Transverse colon (tissue), 4 donors: Measurements from ENCODE around the gene EIF5B.

Experiments
- POLR2A ChIP-seq: fragments of 450-650 bp; IDR thresholded peaks from one replicate; pipeline ENCODE4 v1.6.1; 2016; ENCODE audit warnings: antibody characterized with exemption, mild to moderate bottlenecking, moderate library complexity
- POLR2AphosphoS5 ChIP-seq, 3 donors: sonication (generic); formaldehyde crosslinking; IDR thresholded peaks; one replicate each; pipeline ENCODE4 v1.6.1; 2016; ENCODE audit warnings: antibody characterized with exemption in 3 of 3
- TF ChIP-seq, protein P1 (sequence below), 5 experiments: fragments of 200-600 bp in 3 of 5; fragments of 450-650 bp in 2 of 5; sonication (generic) in 3 of 5; IDR thresholded peaks; 1 replicate in 2 of 5; 2 replicates in 3 of 5; pipeline ENCODE4 v1.5.1; 2016 to 2017; ENCODE audit warnings: antibody characterized with exemption in 5 of 5, inconsistent platforms in 3 of 5, mild to moderate bottlenecking in 2 of 5, moderate library complexity in 1 of 5

DNA sequence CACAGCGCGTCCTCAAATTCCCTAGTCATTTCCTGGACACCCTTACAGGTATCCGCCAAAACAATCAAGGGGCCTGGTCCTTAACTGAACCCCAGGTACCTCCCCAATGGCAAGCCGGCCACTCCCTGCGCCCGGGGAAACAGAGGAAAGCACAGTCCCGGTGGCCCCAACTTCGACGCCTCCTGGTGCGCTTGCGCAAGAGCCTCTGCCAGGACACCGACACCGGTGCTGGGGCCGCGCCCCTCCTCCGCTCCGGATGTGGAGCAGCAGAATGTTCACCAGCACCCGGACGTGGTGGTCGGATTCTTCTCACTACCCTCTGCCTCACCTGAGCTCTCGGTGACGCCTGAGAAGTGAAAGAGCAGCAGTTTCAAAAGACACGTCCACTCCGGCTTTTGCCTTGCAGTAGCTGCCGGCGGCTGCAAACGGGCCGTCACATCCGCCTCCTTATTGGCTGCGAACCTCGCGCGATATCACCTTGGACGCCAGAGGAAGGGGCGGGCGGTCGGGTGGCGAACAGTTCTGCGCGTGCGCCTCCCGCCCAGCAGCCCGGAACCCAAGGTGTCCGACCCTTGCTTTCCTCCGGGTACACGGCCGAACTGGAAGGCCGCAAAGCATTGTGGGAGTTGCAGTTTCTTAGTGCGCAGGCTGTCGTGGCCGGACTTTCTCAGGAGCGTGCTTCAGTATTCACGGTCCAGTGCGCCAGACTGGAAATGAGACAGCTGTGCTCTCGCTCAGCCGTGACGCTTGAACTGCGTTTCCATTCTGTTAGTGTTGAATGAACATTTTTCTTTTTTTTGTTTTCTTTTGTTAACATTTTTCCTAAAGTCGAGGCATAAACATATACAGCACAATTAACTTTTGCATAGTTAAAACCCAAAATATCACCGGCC, 1.0 kb upstream of the EIF5B start, which contains the start of gene TXNDC9:
- TF ChIP-seq, protein P1, sequence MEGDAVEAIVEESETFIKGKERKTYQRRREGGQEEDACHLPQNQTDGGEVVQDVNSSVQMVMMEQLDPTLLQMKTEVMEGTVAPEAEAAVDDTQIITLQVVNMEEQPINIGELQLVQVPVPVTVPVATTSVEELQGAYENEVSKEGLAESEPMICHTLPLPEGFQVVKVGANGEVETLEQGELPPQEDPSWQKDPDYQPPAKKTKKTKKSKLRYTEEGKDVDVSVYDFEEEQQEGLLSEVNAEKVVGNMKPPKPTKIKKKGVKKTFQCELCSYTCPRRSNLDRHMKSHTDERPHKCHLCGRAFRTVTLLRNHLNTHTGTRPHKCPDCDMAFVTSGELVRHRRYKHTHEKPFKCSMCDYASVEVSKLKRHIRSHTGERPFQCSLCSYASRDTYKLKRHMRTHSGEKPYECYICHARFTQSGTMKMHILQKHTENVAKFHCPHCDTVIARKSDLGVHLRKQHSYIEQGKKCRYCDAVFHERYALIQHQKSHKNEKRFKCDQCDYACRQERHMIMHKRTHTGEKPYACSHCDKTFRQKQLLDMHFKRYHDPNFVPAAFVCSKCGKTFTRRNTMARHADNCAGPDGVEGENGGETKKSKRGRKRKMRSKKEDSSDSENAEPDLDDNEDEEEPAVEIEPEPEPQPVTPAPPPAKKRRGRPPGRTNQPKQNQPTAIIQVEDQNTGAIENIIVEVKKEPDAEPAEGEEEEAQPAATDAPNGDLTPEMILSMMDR (IDR thresholded peaks at IDR 0.05) = peak in 1 of 5 experiments; percentile 22
- TF ChIP-seq POLR2A (peak; percentile 78), POLR2AphosphoS5 (IDR thresholded peaks at IDR 0.05) (peak; percentile 85 to 92 (median 85))
